Measurements from ENCODE around the gene ROCK1.

ROCK1 gene

DNA sequence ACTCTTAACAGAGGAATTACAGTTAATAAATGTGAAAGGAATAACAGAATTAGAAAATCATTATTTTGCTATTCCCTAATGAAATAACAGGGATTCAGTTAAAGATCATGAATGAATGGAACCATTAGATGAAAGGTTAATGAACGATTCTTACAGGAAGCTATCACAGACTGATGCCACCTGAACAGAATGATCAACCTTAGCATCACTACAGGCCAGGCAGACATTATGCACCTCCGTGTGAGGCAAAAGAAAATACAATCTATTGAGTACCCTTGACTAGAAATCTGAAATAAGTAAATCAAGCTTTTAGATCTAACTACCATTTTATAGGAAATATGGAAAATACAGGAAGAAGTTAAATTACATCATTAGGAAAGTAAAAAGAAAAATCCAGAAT is 10.4 kb downstream of the ROCK1 start:
- no peak for DNase-seq

DNA sequence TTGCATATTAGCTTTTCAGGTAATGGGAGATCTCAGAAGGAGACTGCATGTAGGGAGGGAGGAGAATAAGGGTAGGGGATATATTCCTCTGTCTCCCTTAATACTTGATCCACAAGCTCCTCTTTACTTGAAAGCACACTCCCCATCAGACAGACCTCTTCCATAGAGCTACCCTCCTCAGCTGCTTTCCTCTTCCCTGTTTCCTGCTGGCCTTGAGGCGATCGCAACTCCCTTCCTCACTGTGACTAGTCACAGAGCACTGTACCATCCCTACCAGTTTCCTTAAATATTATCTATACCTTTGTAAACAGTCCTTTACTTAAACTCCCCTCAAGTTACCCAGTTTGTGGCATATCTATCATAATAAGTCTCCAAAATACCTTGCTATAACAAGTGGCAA is 10.9 kb downstream of the ROCK1 start:
- no peak for DNase-seq

DNA sequence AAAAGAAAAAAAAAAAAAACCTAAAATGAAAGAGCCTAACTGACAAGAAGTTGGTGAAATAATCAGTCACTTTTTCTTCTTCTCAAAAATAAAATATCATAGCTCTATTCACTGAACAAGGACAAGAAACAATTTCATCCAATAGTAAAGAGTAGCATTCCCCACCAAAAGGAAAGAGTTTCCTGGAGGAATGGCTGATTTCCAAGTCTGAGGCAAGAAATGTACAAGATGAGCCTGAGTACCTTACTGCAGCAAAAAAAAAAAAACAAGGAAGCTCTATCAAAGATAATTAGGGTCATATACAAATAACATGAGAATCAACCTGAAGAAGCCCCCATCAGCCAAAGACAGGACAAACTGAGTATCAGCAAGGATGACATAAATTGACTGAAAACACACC is 11.5 kb downstream of the ROCK1 start:
- DNase-seq: no peak

DNA sequence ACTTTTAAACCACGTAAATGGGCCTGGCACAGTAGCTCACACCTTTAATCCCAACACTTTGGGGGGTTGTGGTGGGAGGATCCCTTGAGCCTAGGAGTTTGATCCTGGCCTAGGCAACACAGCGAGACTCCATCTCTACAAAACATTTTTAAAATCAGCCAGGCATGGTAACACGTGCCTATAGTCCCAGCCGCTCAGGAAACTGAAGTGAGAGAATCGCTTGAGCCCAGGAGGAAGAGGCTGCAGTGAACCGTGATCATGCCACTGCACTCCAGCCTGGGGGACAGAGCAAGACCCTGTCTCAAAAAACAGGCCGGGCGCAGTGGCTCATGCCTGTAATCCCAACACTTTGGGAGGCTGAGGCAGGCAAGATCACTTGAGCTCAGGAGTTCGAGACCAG is 12.2 kb downstream of the ROCK1 start:
- no peak for DNase-seq

DNA sequence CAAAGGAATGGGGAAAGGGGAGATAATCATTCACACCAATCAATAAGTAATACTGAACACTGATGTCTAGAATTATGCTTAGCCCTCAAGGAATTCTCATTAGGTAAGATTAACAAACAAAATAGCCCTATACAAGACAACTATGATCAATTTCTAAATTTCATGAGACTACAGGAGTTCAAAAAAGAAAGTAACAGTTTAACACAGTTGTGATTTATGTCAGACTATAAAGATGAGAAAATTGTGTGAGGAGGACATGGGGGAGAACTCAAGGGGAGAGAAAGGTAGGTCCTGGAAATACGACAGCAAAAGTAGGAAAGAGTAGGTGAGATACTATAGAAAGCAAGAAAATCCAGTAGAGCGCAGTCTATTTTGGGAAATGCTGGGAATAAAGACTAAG is 14.9 kb downstream of the ROCK1 start:
- no peak for DNase-seq

DNA sequence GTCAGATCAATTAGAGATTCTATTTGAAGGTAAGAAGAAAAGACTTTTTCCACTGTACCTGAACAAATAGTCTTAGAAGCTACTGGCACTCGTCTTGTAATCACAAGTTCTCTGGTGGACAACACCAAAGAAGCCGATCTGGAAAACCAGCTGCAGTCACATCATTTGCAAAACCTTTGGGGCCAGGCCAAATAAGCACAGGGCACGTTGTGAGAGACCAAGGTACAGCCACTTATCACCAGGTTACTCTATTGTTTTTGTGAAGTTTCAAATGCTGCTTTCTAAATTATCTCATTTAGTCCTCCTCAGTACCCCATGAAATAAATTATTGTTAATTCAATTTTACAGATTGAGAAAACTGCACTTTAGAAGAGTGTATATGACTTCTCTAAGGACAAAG is 18.5 kb downstream of the ROCK1 start:
- DNase-seq: no peak

DNA sequence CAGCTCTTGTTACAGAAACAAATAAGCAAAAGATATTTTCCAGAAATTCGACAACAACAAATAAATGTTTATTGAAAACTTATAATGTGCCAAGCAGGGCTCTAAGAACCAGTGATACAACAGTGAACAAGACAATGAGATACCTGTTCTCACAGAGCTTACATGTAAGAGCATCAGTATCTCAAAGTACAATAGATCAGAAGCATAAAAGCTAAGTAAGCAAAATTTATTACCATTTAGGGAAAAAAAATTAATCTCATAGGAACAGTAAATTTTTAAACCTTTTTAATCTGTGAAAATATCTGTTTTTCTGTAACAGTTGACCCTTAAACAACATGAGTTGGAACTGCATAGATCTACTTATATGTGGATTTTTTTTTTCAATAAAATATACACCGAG is 20.9 kb downstream of the ROCK1 start:
- no peak for DNase-seq

DNA sequence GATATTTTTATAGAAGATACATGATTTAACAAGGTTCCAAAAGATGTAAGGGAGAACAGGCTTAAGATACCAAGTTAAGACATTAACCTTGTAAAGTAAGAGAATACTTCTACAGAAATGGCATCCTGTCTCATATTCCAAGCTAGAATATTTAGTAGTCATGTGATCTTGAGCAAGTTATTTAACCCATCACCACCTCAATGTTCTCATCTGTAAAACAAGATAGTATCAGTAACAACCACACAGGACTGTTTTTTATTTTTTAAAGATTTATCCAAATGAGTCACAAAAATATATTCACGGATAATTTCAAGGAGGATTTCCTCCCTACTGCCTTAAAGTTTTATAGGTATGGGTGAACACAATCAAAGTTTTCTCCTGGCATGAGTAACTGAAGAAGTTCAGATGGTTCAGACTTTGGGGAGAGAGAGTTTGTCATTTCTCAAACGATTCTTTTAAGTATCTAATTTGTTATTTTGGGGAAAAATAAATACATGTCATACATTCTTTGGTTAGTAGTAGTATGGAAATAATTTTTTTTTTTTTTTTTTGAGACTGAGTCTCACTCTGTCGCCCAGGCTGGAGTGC is 25.9 kb downstream of the ROCK1 start:
- no peak for DNase-seq

DNA sequence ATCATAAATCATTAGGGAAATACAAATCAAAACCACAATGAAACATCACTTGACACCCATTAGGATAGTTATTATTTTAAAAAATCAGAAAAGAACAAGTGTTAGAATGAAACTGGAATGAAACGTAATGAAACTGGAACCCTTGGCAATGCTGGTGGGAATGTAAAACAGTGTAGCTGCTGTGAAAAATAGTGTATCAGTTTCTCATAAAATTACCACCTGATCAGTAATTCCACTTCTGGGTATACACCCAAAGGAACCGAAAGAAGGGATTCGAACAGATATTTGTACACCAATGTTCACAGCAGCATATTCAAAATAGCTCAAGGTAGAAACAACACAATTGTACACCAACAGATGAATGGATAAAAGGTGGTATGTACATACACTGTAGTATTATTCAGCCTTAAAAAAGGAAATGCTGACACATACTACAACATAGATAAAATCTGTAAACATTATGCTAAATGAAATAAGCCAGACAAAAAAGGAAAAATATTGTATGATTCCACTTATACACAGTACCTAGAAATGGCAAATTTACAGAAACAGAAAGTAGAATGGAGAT is 27.0 kb downstream of the ROCK1 start:
- no peak for DNase-seq

DNA sequence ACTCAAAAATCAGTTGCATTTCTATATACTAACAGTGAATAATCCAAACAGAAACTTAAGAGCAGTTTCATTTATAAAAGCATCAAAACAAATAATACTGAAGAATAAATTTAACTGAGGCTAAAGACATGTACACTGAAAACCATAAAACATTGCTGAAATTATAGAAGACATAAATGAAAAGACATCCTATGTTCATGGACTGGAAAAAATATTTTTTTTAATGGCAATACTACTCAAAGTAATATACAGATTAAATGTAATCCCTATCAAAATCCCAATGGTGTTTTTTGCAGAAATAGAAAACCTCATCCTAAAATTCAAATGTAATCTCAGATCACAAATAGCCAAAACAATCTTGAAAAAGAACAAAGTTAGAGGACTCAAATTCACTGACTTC is 28.6 kb downstream of the ROCK1 start:
- no peak for DNase-seq

DNA sequence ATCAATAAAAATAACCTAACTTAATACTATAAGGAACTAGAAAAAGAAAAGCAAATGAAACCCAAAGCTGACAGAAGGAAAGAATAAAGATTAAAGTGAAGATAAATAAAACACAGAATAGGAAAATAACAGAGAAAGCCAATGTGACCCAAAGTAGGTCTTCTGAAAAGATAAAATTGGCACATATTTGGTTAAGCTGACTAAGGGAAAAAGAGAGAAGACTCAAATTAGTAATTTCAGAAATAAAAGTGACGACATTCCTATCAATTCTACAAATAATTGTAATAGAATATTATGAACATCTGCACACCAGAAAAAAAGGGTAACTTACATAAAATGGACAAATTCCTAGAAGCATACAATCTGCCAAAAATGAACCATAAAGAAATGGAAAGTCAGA is 30.2 kb downstream of the ROCK1 start:
- DNase-seq: no peak

DNA sequence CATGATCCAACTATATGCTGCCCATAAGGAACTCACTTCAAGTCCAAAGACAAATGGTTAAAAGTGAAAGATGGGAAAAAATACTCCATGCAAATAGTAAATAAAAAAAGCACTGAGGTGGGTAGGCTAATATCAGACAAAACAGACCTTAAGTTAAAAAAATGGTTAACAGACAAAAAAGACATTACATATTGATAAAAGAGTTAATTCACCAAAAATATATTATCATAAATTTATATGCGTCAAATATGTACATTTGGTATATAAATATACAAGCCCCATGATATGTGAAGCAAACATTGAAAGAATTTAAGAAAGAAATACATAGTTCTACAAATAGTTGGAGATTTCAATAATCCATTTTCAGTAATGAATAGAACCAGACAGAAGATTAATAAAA is 31.0 kb downstream of the ROCK1 start:
- DNase-seq: no peak

DNA sequence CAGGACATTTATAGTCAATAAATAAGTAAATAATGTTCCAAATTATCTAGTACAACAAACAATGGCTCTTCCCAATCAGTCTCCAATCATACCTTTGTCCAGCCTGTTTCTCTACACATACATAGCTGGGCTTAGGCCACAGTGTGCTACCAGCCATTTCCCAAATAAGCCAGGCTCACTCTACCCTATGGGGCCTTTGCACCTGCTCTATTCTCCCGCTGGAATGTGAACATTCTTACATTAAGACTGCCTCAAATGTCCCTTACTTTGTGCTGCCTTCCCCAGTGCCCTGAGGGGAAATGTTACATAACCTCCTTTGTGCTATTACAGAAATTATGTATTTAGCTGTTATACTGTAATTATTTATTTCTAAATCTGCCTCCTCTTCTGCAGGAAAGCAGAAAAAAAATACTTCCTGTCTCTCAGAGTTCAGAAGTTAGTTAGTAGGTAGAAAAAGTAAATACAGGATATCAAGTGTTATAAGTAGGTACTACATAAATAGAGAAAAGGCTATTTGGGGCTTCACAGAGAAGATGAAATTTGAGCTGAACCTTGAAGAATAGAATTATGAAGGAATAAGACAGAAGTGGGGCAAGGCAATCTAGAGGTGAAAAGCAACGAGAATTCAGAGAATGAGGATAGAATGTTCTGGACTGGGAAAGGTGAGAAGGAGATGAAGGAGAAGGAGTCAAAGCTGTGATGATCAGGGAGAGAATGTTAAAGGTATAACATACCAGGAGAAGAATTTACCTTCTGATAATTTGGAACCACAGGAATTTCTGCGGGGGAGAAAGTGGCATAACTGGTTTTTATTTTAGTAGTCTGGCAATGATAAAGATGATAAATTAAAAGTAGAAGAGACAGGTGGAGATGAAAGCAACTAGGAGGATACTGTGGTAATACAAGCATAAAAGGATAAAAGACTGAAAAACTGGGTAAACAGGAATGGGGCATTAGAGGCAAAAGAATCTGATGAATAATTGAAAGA is 37.0 kb downstream of the ROCK1 start:
- no peak for DNase-seq

DNA sequence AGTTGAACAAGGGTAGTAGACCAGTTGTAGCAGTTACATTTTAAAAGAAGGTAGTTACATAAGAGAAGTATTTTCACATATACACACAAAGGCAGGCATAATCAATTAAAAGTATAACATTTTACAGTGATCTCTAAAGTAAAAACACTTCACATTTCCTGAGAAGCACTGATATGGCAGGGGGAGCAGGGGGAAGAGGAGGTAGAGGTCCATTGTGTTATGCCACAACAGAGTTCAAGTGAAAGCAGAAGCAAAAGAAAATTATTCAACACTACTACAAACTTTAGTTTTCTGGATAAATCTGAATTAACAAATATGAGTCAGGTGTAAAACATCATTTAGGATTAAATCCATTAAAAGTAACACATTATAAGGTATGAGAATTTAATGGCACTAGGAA is 38.4 kb downstream of the ROCK1 start:
- DNase-seq: no peak

DNA sequence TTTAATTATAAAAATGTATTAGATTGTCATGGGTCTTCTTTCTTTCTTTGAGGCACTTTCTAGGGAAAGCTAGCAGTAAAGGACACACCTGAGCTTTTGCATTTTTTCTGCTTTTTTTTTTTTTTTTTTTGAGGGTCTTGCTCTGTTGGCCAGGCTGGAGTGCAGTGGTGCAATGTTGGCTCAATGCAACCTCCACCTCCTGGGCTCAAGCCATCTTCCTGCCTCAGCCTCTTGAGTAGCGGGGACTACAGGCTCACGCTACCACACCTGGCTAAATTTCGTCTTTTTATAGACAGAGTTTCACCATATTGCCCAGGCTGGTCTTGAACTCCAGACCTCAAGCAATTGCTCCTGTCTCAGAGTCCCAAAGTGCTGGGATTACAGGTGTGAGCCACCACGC is 40.5 kb downstream of the ROCK1 start:
- no peak for DNase-seq

DNA sequence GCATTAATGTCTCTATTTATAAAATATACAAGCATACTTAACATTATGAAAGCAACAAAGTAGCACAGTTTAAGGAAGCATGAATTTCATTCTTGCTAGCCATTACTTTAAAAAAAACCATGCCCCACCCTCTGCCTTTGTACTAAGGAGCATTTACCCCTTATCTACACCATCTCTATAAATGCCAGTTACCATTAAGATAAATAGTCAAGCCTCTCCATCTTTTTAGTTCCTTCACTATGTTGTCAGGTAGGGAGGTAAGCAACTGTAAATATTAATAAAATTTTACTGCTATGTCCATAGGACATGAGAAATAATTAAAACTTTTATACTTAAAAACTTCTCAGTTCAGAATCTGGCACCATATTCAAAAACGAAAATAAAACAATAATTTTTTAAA is 42.1 kb downstream of the ROCK1 start:
- DNase-seq: no peak

DNA sequence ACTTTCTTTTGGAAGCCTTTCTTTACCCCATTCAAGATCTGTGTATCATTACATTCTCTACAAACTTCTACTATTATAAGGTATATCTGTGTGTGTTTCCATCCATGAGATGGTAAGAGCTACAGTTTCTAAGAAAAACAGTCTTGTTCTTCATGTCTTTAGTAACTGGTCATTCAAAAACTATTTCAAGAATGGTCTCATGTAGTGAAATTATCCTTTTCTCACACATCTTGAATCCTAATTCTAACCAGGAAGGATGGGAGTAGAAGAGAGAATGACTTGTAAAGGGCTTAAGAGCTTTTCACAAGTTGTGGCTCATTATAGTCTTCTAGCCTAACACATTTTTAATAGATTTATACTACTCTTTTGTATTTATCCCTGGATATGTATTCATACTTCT is 47.3 kb downstream of the ROCK1 start:
- DNase-seq: no peak

DNA sequence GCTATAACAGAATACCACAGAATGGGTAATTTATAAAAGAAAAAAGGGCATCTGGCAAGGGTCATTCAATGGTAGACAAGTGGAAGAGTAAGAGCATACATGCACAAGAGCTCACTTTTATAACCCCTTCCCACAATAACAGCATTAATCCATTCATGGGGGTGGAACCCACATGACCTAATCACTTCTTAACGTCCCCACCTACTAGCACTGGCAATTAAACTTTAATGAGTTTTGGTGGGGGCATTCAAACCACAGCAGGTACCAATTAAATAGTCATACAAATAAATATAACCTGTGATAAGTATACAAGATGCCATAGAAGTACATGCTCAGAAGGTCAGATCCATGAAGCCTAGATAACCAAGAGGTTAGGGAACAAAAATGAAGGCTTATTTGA is 48.6 kb downstream of the ROCK1 start:
- DNase-seq: no peak

DNA sequence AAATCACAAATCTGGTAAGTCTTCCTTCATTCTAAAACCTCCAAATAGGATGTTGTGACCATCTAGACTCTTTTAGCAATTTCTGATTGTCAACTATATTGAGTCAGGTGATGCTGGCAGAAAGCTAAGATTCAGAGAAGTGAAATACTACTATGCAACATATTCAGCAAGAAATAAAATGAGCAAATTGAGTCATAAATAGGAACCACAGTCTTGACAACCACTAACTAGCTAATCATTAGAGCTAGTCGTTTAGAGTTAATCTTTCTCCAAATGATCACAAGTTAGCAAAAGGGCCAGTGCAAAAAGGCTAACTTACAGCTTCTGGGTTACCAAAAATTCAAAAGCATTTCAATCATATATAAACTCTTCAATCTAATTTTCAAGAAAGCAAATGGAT is 54.5 kb downstream of the ROCK1 start:
- no peak for DNase-seq

DNA sequence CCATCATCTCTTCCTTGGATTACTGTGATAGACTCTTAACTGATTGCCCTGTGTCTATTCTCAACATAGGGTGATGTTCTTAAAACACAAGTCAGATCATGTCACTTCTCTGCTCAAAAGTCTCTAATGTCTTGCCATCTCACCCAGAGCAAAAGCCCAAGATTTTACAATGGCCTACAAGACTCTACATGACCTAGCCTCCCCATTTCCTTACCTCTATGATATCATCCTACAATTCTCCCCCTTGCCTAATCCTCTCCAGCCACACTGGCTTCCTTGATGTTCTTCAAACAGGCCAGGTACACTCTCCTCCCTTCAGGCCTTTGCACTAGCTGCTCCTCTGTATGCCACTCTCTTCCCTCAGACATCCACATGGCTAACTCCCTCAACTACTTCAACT is 55.1 kb downstream of the ROCK1 start:
- DNase-seq: no peak

DNA sequence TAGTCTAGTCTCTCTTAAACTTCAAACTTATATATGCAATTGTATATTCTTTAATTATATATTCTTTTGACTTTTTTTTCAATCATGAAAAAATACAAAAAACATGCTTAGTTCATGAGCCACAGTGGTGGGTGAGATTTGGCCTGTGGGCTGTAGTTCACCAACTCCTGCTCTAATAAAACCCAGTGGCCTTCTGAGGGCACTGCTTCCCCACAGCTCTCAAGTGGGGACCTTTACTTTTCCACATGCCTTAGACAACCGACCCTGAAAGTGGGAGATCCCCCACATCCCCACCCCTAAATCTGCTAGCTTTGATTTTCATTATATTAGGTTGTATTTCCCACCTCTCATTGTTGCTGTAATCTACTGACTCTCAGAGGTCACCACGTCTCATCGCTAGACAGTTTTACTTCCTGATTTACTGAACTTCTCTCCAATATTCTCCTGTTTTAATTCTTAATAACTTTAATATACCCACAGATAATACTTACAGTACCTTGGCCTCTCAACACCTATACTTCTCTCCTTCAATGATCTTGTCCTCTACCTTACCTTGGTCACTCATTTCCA is 57.3 kb downstream of the ROCK1 start:
- DNase-seq: no peak

DNA sequence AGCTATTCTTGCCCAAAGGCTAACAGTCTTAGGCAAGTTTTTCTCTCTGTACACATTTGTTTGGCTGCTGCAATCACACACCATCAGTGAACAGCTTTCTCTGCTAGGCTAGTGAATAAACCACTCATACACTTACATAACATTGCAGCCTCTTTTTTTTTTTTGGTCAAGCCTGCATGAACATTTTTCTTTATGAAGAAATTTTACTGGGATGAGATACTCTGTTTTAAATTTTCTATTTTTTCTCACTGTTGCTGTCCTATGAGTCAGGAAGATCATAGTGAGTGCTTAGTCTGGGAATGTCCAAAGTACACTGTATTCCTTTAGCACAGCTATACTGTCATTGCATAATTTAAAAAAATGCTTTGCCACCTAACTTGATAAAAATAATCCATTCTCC is 58.5 kb downstream of the ROCK1 start:
- DNase-seq: no peak

DNA sequence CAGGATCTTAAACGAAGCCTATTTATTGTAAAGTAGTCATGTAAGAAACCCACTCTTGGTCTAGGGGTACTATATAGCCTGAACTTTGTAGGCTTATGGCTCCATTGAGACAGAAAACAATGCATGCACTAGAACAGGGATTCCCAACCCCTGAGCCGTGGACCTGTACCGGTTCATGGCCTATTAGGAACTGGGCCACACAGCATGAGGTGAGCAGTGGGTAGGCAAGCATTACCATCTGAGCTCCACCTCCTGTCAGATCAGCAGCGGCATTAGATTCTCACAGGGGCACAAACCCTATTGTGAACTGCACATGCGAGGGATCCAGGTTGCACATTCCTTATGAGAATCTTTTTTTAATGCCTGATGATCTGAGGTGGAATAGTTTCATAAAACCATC is 59.2 kb downstream of the ROCK1 start:
- DNase-seq: no peak

DNA sequence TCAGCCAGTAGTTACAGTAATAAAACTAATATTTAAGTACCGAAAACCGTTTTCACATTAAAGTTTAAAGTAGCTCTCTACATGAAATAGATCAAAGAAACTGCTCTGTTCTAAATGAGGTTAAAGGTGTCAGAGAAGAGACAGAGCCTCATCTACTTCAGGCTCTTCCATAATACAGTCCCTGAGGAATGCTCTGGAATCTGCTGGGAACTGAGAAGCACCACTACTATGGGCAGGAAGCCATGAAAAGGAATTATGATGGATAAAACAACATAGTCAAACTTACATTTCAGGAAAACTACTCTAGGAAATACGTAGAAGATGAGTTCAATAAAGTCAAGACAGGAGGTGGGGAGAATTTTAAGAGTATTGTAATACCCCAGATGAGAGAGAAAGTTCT is 60.0 kb downstream of the ROCK1 start:
- no peak for DNase-seq
